GM19099 (cell line): ENCODE results near the gene RAD51C.

Experiments used
- POLR2A ChIP-seq: IDR thresholded peaks from 3 replicates; pipeline ENCODE4 v1.6.1; 2011; ENCODE audit warnings: low read depth; ENCODE audit not compliant: insufficient read length; ENCODE audit errors: extremely low read depth

Gene RAD51C

DNA sequence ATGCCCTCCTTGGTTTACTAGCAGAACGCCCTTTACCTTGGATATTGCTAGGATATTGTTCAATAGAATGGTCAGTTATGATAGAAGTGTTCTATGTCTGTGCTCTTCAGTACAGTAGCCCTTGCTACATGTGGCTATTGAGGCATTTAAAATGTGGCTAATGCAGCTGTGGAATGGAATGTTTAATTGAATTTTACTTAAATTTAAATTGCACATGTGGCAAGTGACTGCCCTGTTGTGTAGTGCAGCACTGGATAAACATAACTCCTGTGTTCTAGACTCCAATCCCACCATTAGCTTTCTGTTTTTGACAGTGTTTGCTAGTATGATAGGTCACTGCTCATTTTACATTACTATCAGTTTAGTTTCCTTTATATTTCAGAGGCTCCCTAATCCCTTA is 29.9 kb downstream of the RAD51C start:
- no peak for TF ChIP-seq POLR2A

- TF ChIP-seq POLR2A = no peak
Observed at GRCh38 chr17:58722696-58723095, 30.3 kb downstream of the RAD51C start.

DNA sequence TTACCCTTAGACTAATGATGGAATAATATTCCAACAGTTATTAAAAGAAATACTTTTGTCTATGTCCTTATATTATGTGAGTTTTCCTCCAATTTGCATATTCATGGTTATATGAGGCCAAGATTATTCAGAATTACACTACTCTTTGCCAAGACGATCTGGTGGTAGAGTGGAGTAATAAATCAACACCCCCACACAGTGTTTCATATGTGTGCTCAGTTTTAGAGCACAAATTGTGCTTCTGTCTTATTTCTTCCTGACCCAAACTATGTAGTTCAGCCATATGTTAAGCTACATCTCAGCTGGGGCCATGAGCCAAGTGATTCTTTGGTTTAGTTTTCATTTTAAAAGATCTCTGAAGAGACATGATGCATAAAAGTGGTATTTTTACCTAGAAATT is 36.4 kb downstream of the RAD51C start:
- no peak for TF ChIP-seq POLR2A

GRCh38 chr17:58730937-58731336 is 38.5 kb downstream of the RAD51C start:
- no peak for TF ChIP-seq POLR2A

GRCh38 chr17:58734040-58734439 is 41.6 kb downstream of the RAD51C start:
- TF ChIP-seq POLR2A = no peak

- no peak for TF ChIP-seq POLR2A
Observed at GRCh38 chr17:58734811-58735210, 42.4 kb downstream of the RAD51C start.

GRCh38 chr17:58741121-58741625 is 48.8 kb downstream of the RAD51C start:
- no peak for TF ChIP-seq POLR2A

DNA sequence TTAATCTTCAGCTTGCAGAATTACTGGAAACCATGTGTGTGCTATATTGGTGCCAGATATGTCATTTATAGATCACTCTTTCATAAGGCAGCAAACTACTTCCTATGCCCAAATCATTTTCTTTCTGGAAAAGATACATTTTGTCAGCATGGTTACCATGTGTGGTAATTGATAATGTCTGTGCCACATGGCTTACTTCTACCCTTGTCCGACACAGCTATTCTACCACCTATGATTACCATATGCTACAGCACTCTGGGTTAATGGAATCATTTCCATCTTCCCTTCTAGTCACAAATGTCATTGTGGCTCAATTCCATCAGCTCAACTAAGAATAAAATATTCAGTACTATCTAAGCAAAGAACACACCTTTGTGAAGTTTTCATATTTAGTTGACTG is 55.3 kb downstream of the RAD51C start:
- TF ChIP-seq POLR2A = no peak

DNA sequence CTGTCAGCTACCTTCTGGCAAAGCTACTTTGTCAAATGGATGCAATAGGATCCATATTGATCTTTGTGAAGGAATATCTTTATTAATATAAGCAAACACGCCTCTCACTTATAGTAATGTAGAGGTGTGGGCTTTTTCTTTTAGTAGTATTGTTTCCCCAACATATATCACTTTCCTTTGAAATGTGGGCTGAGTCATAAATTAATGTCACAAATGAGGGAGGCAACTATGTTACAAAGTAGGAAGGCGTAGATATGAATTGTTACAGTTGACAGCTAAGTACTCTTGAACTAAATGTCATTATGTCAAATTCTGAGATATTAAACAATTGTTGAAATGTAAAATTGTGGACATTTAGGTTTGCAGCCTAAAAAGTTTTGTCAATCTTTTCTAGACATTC is 60.6 kb downstream of the RAD51C start:
- TF ChIP-seq POLR2A = no peak

GRCh38 chr17:58755269-58755576 is 62.8 kb downstream of the RAD51C start:
- no peak for TF ChIP-seq POLR2A

DNA sequence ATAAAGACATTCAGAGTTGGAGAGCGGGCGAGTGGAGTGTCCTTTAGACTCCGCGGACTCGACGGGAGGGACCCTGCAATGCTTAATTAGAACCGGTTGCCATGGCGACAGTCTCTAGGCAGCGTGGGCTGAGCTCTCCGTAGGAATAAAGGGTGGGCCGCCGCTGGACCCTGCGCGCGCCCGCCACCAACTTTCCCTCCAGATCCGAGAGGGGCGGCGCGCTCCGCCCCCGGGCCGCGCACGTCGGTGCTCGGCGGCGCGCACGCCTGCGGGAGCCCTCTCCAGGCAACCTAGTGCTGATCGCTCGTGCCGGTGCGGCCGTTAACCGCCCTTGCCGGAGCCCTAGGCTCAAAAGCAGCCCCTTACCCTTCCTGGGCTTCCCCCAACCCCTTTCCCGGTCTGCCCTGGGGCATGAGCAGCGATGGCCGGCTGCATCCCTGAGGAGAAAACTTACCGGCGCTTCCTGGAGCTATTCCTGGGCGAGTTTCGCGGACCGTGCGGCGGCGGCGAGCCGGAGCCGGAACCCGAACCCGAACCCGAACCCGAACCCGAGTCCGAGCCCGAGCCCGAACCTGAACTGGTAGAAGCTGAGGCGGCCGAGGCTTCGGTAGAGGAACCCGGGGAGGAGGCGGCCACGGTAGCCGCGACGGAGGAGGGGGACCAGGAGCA is 63.3 kb downstream of the RAD51C start, which contains the start of gene PPM1E:
Gene PPM1E (plus strand): TSS at position 278 of the 669 bp plus-strand sequence.
- TF ChIP-seq POLR2A = no peak

GRCh38 chr17:58756246-58757161 is 64.1 kb downstream of the RAD51C start:
- no peak for TF ChIP-seq POLR2A

GRCh38 chr17:58757162-58757613 is 64.8 kb downstream of the RAD51C start:
- no peak for TF ChIP-seq POLR2A

- no peak for TF ChIP-seq POLR2A
Observed at GRCh38 chr17:58758890-58759289, 66.5 kb downstream of the RAD51C start.

DNA sequence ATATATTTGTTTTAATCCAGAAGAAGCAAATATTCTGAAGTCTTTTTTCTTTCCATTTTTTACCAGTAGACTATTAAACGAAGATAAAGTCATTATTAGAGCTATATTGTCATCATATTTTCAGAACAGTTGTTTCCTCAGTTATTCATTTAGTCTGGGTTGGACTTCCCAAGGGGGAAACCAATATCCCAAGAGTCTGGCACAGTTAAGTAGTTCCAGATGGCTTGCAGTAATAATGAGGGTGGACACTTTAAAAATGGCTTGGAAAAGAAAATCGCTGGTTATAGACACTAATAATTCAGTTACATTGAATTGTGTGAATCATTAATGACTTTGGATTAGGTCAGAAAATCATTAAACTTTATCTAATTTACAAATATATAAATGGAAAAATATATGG is 67.1 kb downstream of the RAD51C start:
- no peak for TF ChIP-seq POLR2A

DNA sequence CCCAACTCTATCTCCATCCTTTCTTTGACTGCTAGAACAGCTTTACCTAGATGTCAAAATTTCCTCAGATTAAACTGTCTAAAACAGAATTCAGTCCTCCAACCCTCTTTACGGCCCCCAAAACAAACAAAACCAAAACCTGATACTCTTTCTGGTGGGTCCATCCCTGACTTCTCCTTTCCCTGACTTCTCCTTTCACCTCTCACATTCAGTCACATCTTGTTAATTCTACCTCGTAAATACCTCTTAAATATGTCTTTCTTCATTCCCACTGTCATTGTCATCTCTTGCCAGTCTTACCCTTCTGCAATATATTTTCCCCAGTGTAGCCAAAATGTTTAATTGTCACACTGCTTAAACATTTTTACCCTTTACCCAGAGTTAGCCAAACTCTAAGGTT is 67.8 kb downstream of the RAD51C start:
- TF ChIP-seq POLR2A = no peak
